ENCODE measurements around the gene POU2F2. TPM values are rescaled to one million over a fixed set of nuclear protein-coding genes. Genes with fewer than 3 reads are reported as not detected.

The POU2F2 gene
- total RNA-seq, 1 experiment from 2014 or later = 6.0 TPM

- TF ChIP-seq ETV6 (CRISPR knock-in tag; IDR thresholded peaks at IDR 0.05) = no peak
- TF ChIP-seq ZNF396 (CRISPR knock-in tag; IDR thresholded peaks at IDR 0.05; ENCODE audit: borderline replicate concordance) = no peak
- no peak for TF ChIP-seq GTF2I (CRISPR knock-in tag; conservative IDR thresholded peaks at IDR 0.05)
- TF ChIP-seq AFF4 (CRISPR knock-in tag; IDR thresholded peaks at IDR 0.05; ENCODE audit: borderline replicate concordance) = no peak
Observed at GRCh38 chr19:42117076-42117475, 15.2 kb downstream of the POU2F2 start (continued).

GRCh38 chr19:42116308-42117075 lies 15.8 kb downstream of the POU2F2 start:
- Mint-ChIP-seq H3K36me3 (no peaks in the 10 kb centered on the region), H3K27me3 (ENCODE audit: low read depth) (peaks cover 4% of the 10 kb centered on the region), H3K4me1 (peaks cover 19% of the 10 kb centered on the region), H3K4me3 (no peak overlapping the region), H3K9me3 (no peaks in the 10 kb centered on the region), H3K27ac (no peak overlapping the region)
- ATAC-seq = no peak
- no peak for DNase-seq (ENCODE audit: low spot score)
- ChIA-PET CTCF (interaction anchor here (0.8 to 4.5 kb wide), 6 partner anchors 8 to 60 kb away, joined by 3 to 52 read pairs (median 3); partner anchors contain the start of gene POU2F2), POLR2A (no interaction called here)
- TF ChIP-seq EMX1 (CRISPR knock-in tag; IDR thresholded peaks at IDR 0.05) = no peak
- no peak for TF ChIP-seq SP1 (CRISPR knock-in tag; conservative IDR thresholded peaks at IDR 0.05)
- TF ChIP-seq ZNF396 (CRISPR knock-in tag; IDR thresholded peaks at IDR 0.05; ENCODE audit: borderline replicate concordance) = no peak
- no peak for TF ChIP-seq JUN (CRISPR knock-in tag; IDR thresholded peaks at IDR 0.05)
- 0 out of 2 replicates have a peak, but pooled peaks have one; percentile 14 for TF ChIP-seq CTCF (IDR thresholded peaks at IDR 0.05)
- TF ChIP-seq NFE2L1 (CRISPR knock-in tag; IDR thresholded peaks at IDR 0.05) = no peak
- no peak for TF ChIP-seq ZNF263 (CRISPR knock-in tag; IDR thresholded peaks at IDR 0.05; ENCODE audit: low read depth)
- no peak for TF ChIP-seq MYBL2 (CRISPR knock-in tag; IDR thresholded peaks at IDR 0.05)
- no peak for TF ChIP-seq ZNF423 (CRISPR knock-in tag; IDR thresholded peaks at IDR 0.05)
- TF ChIP-seq GTF2I (CRISPR knock-in tag; conservative IDR thresholded peaks at IDR 0.05) = peak; percentile 74; the same call in 1 of the 2 replicates
- TF ChIP-seq TP53 (CRISPR knock-in tag; IDR thresholded peaks at IDR 0.05) = no peak
- TF ChIP-seq KAT7 (CRISPR knock-in tag; IDR thresholded peaks at IDR 0.05; ENCODE audit: borderline replicate concordance) = no peak
- TF ChIP-seq ESRRA (CRISPR knock-in tag; IDR thresholded peaks at IDR 0.05; ENCODE audit: borderline replicate concordance) = no peak
- TF ChIP-seq FOXK1 (CRISPR knock-in tag; IDR thresholded peaks at IDR 0.05) = no peak
- no peak for TF ChIP-seq HMGXB4 (CRISPR knock-in tag; IDR thresholded peaks at IDR 0.05)
- no peak for TF ChIP-seq AR (CRISPR knock-in tag; IDR thresholded peaks at IDR 0.05)
- TF ChIP-seq AFF4 (CRISPR knock-in tag; IDR thresholded peaks at IDR 0.05; ENCODE audit: borderline replicate concordance) = no peak

Data from WTC11 (cell line).